GM12878 (cell line): ENCODE results near the gene LRRC27. TPM values are rescaled to one million over a fixed set of nuclear protein-coding genes. Genes with fewer than 3 reads are reported as not detected.

Experiments used
- CREM ChIP-seq: IDR thresholded peaks from 2 replicates; pipeline ENCODE4 v1.6.1; 2014; ENCODE audit warnings: antibody characterized with exemption, low read depth
- KAT2A ChIP-seq: conservative IDR thresholded peaks from 2 replicates; pipeline ENCODE4 v1.6.1; 2011; ENCODE audit warnings: low read depth, low read length; ENCODE audit not compliant: control insufficient read depth
- MEF2B ChIP-seq: fragments of 450-650 bp; IDR thresholded peaks from 2 replicates; pipeline ENCODE4 v1.6.1; 2018; ENCODE audit warnings: mild to moderate bottlenecking, moderate library complexity; ENCODE audit not compliant: partially characterized antibody, poor library complexity, severe bottlenecking
- REST ChIP-seq: IDR thresholded peaks from 2 replicates; pipeline ENCODE4 v1.6.1; 2012; ENCODE audit warnings: mild to moderate bottlenecking, low read depth, low read length
- RFX5 ChIP-seq: IDR thresholded peaks from 2 replicates; pipeline ENCODE4 v1.6.1; 2011; ENCODE audit warnings: low read depth, low read length, improper control_type of control experiment
- SREBF2 ChIP-seq: IDR thresholded peaks from 2 replicates; pipeline ENCODE4 v1.6.1; 2012; ENCODE audit warnings: mild to moderate bottlenecking, low read length
- ZBTB11 ChIP-seq: fragments of 450-650 bp; formaldehyde crosslinking; IDR thresholded peaks from 2 replicates; pipeline ENCODE4 v1.5.0; 2022; ENCODE audit warnings: mild to moderate bottlenecking, missing genetic modification characterization
- polyA plus RNA-seq, 11 experiments: library from polyadenylated mRNA; depleted of rRNA in 4 of 11; unstranded in 6 of 11; stranded (reverse) in 5 of 11; fragments of >200 nt; fragmentation: Nextera tagmentation in 4 of 11; fragmentation: Illumina TruSeq in 1 of 11; extraction: Ambion mirVana in 4 of 11; extraction: Trizol in 1 of 11; gene quantifications; 1 replicate in 1 of 11; 2 replicates in 10 of 11; pipeline versions ENCODE4 v1.2.1 to v1.2.3, GENCODE V29; 2011 to 2016; ENCODE audit warnings: inconsistent platforms in 2 of 11, missing spikeins in 2 of 11, low read depth in 1 of 11
- total RNA-seq, 4 experiments: library from RNA; depleted of rRNA in 3 of 4; stranded (reverse); fragments of >200 nt in 3 of 4; fragmentation: Illumina TruSeq in 1 of 4; extraction: Trizol in 1 of 4; gene quantifications; 2 replicates each; pipeline versions ENCODE4 v1.2.1 to v1.2.3, GENCODE V29; 2013 to 2021

The LRRC27 gene
- total and polyA plus RNA-seq, 10 of the 15 experiments (the other 5 are each of a cell fraction or from before 2014, with no cell fraction given): 0.48 to 6.9 (median 4.7) TPM

- TF ChIP-seq REST: no peak
- no peak for TF ChIP-seq ZBTB11 (CRISPR knock-in tag)
- no peak for TF ChIP-seq MEF2B
- no peak for TF ChIP-seq KAT2A
- no peak for TF ChIP-seq SREBF2
- no peak for TF ChIP-seq CREM
- no peak for TF ChIP-seq RFX5
Observed at GRCh38 chr10:132349766-132350165, 17.8 kb downstream of the LRRC27 start (continued).
